SJSA1 (cell line): ENCODE measurements around the gene FKBP7. TPM values are rescaled to one million over a fixed set of nuclear protein-coding genes. Genes with fewer than 3 reads are reported as not detected.
A peak's percentile ranks its signal among the peaks of the same experiment; 100 is the strongest.
"Not testable (repeated sequence)": the region's sequence is repeated elsewhere in the genome, so short reads cannot be mapped to it uniquely, and the experiment has no call there.

Experiments used
- DNase-seq, 2 experiments: peaks; one replicate each; pipeline ENCODE4 v3.0.0-alpha.2; 2015 to 2020; ENCODE audit warnings: low spot score in 2 of 2, low read depth in 1 of 2
- H3K27ac ChIP-seq: fragments of 250-450 bp; sonication (Bioruptor Pico); 2 replicates; pipeline ENCODE4 v1.5.1; 2020; ENCODE audit warnings: mild to moderate bottlenecking, moderate library complexity
- H3K27me3 ChIP-seq: fragments of 250-450 bp; sonication (Bioruptor Pico); replicated peaks from 2 replicates; pipeline ENCODE4 v1.5.1; 2020; ENCODE audit warnings: mild to moderate bottlenecking, moderate library complexity
- H3K36me3 ChIP-seq: fragments of 250-450 bp; sonication (Bioruptor Pico); 2 replicates; pipeline ENCODE4 v1.5.1; 2020; ENCODE audit warnings: mild to moderate bottlenecking
- H3K4me1 ChIP-seq: fragments of 250-450 bp; sonication (Bioruptor Pico); replicated peaks from 2 replicates; pipeline ENCODE4 v1.6.1; 2021; ENCODE audit warnings: mild to moderate bottlenecking
- H3K4me3 ChIP-seq: fragments of 250-450 bp; sonication (Bioruptor Pico); 2 replicates; pipeline ENCODE4 v1.5.1; 2020; ENCODE audit warnings: mild to moderate bottlenecking
- H3K9me3 ChIP-seq: fragments of 250-450 bp; sonication (Bioruptor Pico); replicated peaks from 2 replicates; pipeline ENCODE4 v1.5.1; 2020; ENCODE audit warnings: mild to moderate bottlenecking
- total RNA-seq: library from RNA; depleted of rRNA; stranded (reverse); fragments of >200 nt; shearing (Covaris generic); gene quantifications from 2 replicates; pipeline ENCODE4 v1.2.3, GENCODE V29; 2014; rRNA removed

The FKBP7 gene
- 28.2 and 70.7 TPM in 2 replicates for total RNA-seq

DNA sequence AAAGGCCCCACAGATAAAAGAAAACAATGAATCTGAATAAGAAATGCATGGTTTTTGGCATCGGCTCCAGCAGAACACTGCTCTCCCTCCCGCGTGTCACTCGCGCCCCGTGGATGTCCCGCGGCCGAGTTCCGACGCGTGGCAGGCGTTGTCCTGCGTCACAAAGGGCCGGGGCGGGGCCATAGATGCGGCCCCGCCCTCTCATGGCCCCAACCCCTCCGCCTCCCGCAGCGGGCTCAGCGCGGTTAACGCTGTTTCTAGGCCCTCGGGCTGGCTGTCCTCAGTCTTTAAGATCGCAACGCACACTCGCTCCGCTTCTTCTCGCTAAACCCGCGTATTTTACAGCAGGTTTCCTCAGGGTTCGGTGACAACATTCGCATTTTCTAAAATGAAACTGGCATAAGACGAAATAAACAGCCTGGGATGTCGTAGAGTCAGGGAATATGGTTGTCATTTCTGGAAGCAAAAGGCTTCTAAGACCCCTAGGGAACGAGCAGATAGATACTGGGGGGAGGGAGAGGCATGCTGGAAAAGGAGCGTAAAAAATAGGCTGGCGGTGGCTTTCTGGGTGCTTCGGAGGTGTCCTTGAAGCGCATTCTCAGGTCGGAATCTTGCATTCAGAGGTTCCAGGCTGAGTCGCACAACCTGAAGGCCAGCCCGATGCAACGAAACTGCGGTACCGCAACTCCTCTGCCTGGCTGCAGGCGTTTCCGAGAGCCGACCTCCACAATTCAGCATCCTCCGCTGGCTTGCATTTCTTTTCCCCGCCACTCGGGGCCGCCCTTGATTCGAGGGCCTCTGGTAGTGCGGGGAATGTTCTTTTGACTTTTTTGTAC, at the start of gene FKBP7:
TSS of gene FKBP7 (minus strand) at position 162 of the 836 bp plus-strand sequence. CDS start at position 61, 101 bp downstream.
- H3K36me3 ChIP-seq: no peaks in the 10 kb centered on the region
- no peaks in the 10 kb centered on the region for H3K9me3 ChIP-seq
- peak; percentile 78 for DNase-seq
- no peaks in the 10 kb centered on the region for H3K27me3 ChIP-seq
- H3K27ac ChIP-seq: peak within 1 kb of the TSS; percentile 66
- H3K4me3 ChIP-seq: peak within 1 kb of the TSS; percentile 51
- peaks cover 7% of the 10 kb centered on the region; the same call in 1 of the 2 replicates for H3K4me1 ChIP-seq

GRCh38 chr2:178527592-178527991, 49.2 kb upstream of the FKBP7 start:
- no peaks in the 10 kb centered on the region for H3K36me3 ChIP-seq
- no peak for DNase-seq
- H3K4me1 ChIP-seq: no peaks in the 10 kb centered on the region
- H3K27me3 ChIP-seq: no peaks in the 10 kb centered on the region
- H3K4me3 ChIP-seq: no peak overlapping the region
- H3K27ac ChIP-seq: no peak overlapping the region
- no peaks in the 10 kb centered on the region for H3K9me3 ChIP-seq

- no peaks in the 10 kb centered on the region for H3K9me3 ChIP-seq
- H3K36me3 ChIP-seq: no peaks in the 10 kb centered on the region
- H3K27ac ChIP-seq: no peak overlapping the region
- no peaks in the 10 kb centered on the region for H3K27me3 ChIP-seq
- DNase-seq: no peak
- no peaks in the 10 kb centered on the region for H3K4me1 ChIP-seq
- no peak overlapping the region for H3K4me3 ChIP-seq
Measured at GRCh38 chr2:178526256-178526655, 47.9 kb upstream of the FKBP7 start.

GRCh38 chr2:178525460-178525859, 47.1 kb upstream of the FKBP7 start:
- not testable (repeated sequence) for H3K27me3 ChIP-seq, H3K27ac ChIP-seq, H3K4me3 ChIP-seq, H3K4me1 ChIP-seq, H3K9me3 ChIP-seq, H3K36me3 ChIP-seq, DNase-seq

- DNase-seq, H3K36me3 ChIP-seq: not testable (repeated sequence)
Measured at GRCh38 chr2:178525010-178525409, 46.6 kb upstream of the FKBP7 start.

GRCh38 chr2:178523596-178524134, 45.3 kb upstream of the FKBP7 start:
- Histone ChIP-seq H3K36me3 (no peaks in the 10 kb centered on the region; the same call in 1 of the 2 replicates), H3K4me3 (no peak overlapping the region), H3K9me3 (no peaks in the 10 kb centered on the region), H3K4me1 (no peaks in the 10 kb centered on the region), H3K27me3 (no peaks in the 10 kb centered on the region), H3K27ac (no peak overlapping the region)
- DNase-seq: no peak

More at GRCh38 chr2:178525010-178525409, 46.6 kb upstream of the FKBP7 start:
- H3K4me3 ChIP-seq, H3K27me3 ChIP-seq, H3K27ac ChIP-seq, H3K4me1 ChIP-seq, H3K9me3 ChIP-seq: not testable (repeated sequence)

DNA sequence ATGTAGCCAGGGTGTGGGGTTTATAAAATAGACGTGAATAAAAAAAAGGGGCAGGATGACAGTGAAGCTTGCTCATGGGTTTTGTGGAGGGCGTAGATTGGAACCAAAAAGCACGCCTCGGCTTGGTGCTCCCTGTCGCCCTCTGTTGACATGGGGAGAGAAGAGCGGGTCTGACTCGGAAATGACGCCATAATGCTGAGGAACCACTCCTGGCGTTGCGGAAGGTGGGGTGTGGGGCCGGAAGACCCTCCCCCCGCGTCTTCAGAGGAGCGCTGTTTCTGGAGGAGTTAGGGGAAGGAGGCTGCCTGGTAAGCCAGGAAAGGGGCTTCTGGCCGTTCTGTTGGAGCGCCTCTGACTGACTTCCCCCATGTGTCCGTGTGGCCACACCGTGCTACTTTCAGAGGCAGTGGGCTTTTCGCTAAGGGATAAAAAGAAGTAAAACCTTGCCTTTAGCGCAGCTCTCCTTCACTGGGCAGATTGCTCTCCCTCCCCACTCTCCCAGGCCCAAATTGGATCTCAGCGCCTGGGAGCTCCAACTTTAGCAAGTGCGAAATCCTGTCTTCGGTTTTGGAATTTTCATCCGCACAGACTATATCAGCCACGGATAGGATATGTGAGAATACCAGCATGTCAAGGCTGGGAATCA, 44.7 kb upstream of the FKBP7 start:
- Histone ChIP-seq H3K4me3 (no peak overlapping the region), H3K27me3 (no peaks in the 10 kb centered on the region), H3K4me1 (no peaks in the 10 kb centered on the region), H3K27ac (no peak overlapping the region), H3K9me3 (no peaks in the 10 kb centered on the region), H3K36me3 (no peaks in the 10 kb centered on the region; the same call in 1 of the 2 replicates)
- DNase-seq: no peak

DNA sequence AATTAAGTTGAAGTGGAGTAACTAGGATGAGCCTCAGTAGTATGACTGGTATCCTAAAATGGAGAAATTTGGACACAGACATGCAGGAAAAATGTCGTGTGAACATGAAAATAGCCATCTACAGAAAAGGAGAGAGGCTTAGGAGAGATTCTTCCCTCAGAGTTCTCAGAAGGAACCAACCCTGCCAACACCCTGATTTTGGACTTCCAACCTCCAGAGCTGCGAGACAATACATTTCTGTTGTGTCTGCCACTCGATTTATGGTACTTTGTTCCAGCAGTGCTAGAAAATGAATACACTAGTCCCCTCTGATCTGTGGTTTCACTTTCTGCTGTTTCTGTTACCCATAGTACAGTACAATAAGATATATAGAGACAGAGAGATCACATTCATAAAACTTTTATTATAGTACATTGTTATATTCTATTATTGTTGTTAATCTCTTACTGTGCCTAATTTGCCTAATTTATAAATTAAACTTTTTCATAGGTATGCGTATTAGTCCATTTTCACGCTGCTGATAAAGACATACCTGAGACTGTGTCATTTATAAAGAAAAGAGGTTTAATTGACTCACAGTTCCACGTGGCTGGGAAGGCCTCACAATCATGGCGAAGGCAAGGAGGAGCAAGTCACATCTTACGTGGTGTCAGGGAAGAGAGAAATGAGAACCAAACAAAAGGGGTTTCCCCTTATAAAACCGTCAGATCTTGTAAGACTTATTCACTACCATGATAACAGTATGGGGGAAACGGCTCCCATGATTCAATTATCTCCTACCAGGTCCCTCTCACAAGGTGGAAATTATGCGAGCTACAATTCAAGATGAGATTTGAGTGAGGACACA, 43.1 kb upstream of the FKBP7 start:
- Histone ChIP-seq H3K36me3 (no peaks in the 10 kb centered on the region; the same call in 1 of the 2 replicates), H3K9me3 (no peaks in the 10 kb centered on the region), H3K27me3 (no peaks in the 10 kb centered on the region), H3K27ac (no peak overlapping the region), H3K4me3 (no peak overlapping the region), H3K4me1 (no peaks in the 10 kb centered on the region)
- DNase-seq: no peak

DNA sequence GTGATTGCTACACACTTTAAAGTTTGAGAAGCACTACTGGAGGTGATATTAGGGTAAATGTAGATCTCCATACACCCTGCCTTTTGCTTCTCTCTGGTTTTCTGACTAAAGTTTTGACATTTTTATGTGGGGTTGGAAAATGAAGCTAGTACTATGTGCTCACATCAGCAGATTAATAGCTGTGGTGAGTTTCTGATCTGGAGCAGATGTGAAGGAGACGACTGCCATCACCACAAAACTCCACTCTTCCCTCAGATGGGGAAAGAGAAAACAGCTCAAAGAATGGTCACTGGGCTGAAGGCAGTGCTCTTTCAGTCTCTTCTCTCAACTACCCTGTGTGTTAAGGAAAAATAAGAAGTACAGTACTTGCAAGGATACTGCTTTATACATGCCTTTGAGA, 39.1 kb upstream of the FKBP7 start:
- H3K4me3 ChIP-seq: no peak overlapping the region
- no peaks in the 10 kb centered on the region for H3K9me3 ChIP-seq
- no peak overlapping the region for H3K27ac ChIP-seq
- no peaks in the 10 kb centered on the region for H3K27me3 ChIP-seq
- no peaks in the 10 kb centered on the region; the same call in 1 of the 2 replicates for H3K36me3 ChIP-seq
- peaks cover 6% of the 10 kb centered on the region; the same call in 1 of the 2 replicates for H3K4me1 ChIP-seq
- DNase-seq: no peak

- Histone ChIP-seq H3K27me3 (no peaks in the 10 kb centered on the region), H3K9me3 (no peaks in the 10 kb centered on the region), H3K27ac (no peak overlapping the region), H3K4me1 (peaks cover 6% of the 10 kb centered on the region; the same call in 1 of the 2 replicates), H3K4me3 (no peak overlapping the region), H3K36me3 (no peaks in the 10 kb centered on the region; the same call in 1 of the 2 replicates)
- peak in 1 of 2 experiments; percentile 23 for DNase-seq
Measured at GRCh38 chr2:178514664-178515063, 36.3 kb upstream of the FKBP7 start.

- DNase-seq: no peak
- Histone ChIP-seq H3K4me1 (peaks cover 6% of the 10 kb centered on the region; the same call in 1 of the 2 replicates), H3K4me3 (no peak overlapping the region), H3K9me3 (no peaks in the 10 kb centered on the region), H3K36me3 (no peaks in the 10 kb centered on the region; the same call in 1 of the 2 replicates), H3K27me3 (no peaks in the 10 kb centered on the region), H3K27ac (no peak overlapping the region)
Measured at GRCh38 chr2:178513876-178514275, 35.5 kb upstream of the FKBP7 start.

DNA sequence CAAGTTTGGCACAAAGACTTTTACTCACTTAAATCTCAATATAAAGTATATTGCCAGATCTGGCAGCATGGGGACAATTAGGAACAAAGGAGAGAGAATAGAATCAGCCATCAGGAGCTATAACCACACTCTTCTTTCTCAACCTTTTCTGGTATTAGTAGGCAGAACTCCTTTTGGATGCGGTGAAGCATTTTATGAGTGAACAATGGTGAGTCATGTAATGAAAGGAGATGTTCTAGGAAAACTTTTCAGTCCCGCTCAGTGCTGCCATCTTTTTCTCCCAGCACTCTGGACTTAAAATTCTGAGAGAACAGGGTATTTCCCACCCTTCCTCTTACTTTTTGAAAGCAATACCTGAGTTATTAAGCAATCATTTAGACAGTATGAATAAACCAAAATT, 34.1 kb upstream of the FKBP7 start:
- Histone ChIP-seq H3K9me3 (no peaks in the 10 kb centered on the region), H3K27ac (no peak overlapping the region), H3K4me3 (no peak overlapping the region), H3K36me3 (no peaks in the 10 kb centered on the region; the same call in 1 of the 2 replicates), H3K4me1 (peaks cover 6% of the 10 kb centered on the region; the same call in 1 of the 2 replicates), H3K27me3 (no peaks in the 10 kb centered on the region)
- no peak for DNase-seq

DNA sequence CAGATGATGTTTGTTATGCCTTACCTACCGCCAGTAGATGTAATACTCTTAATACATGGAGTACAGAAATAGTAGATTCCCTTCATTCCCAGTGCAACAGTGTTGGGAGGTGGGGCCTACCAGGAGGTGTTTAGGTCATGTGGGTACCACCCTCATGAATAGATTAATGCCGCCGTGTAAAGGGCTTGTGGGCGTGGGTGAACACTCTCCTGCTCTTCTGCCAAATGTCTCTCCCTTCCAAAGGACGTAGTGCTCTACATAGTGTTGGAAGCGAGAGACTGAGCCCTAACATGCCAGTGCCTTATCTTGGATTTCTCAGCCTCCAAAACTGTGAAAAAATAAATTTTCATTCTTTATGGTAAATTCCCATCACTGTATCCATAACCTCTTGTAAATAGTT, 32.0 kb upstream of the FKBP7 start:
- Histone ChIP-seq H3K4me3 (no peak overlapping the region), H3K9me3 (no peaks in the 10 kb centered on the region), H3K36me3 (peaks cover 4% of the 10 kb centered on the region; the same call in 1 of the 2 replicates), H3K4me1 (peaks cover 6% of the 10 kb centered on the region; the same call in 1 of the 2 replicates), H3K27ac (no peak overlapping the region), H3K27me3 (no peaks in the 10 kb centered on the region)
- no peak for DNase-seq
